ENCODE data around the gene MSI2.

The MSI2 gene

GRCh38 chr17:57524839-57525568 is 268.7 kb downstream of the MSI2 start:
- DNase-seq (ENCODE audit: low read depth in 2 of 2), result no peak

GRCh38 chr17:57527221-57528057 is 271.1 kb downstream of the MSI2 start:
- DNase-seq (ENCODE audit: low read depth in 2 of 2), result no peak

GRCh38 chr17:57528058-57528451 is 271.7 kb downstream of the MSI2 start:
- DNase-seq (ENCODE audit: low read depth in 2 of 2), result no peak

- no peak for DNase-seq (ENCODE audit: low read depth in 2 of 2)
Measured at GRCh38 chr17:57530026-57530425, 273.7 kb downstream of the MSI2 start.

GRCh38 chr17:57530508-57530907 is 274.2 kb downstream of the MSI2 start:
- DNase-seq (ENCODE audit: low read depth in 2 of 2), result no peak

GRCh38 chr17:57531078-57531477 is 274.8 kb downstream of the MSI2 start:
- DNase-seq (ENCODE audit: low read depth in 2 of 2), result no peak

GRCh38 chr17:57531648-57532504 is 275.6 kb downstream of the MSI2 start:
- DNase-seq (ENCODE audit: low read depth in 2 of 2), result no peak

GRCh38 chr17:57532556-57532955 is 276.2 kb downstream of the MSI2 start:
- DNase-seq (ENCODE audit: low read depth in 2 of 2), result no peak

- no peak for DNase-seq (ENCODE audit: low read depth in 2 of 2)
Measured at GRCh38 chr17:57532966-57533365, 276.6 kb downstream of the MSI2 start.

GRCh38 chr17:57533684-57534305 is 277.5 kb downstream of the MSI2 start:
- no peak for DNase-seq (ENCODE audit: low read depth in 2 of 2)

GRCh38 chr17:57534863-57535248 is 278.5 kb downstream of the MSI2 start:
- DNase-seq (ENCODE audit: low read depth in 2 of 2), result no peak

- DNase-seq (ENCODE audit: low read depth in 2 of 2), result no peak
Measured at GRCh38 chr17:57535249-57535966, 279.1 kb downstream of the MSI2 start.

- DNase-seq (ENCODE audit: low read depth in 2 of 2), result no peak
Measured at GRCh38 chr17:57536289-57536688, 280.0 kb downstream of the MSI2 start.

GRCh38 chr17:57536789-57537523 is 280.6 kb downstream of the MSI2 start:
- no peak for DNase-seq (ENCODE audit: low read depth in 2 of 2)

- DNase-seq (ENCODE audit: low read depth in 2 of 2), result no peak
Measured at GRCh38 chr17:57537524-57538410, 281.4 kb downstream of the MSI2 start.

GRCh38 chr17:57538736-57539456 is 282.6 kb downstream of the MSI2 start:
- DNase-seq (ENCODE audit: low read depth in 2 of 2), result no peak

GRCh38 chr17:57539529-57540301 is 283.4 kb downstream of the MSI2 start:
- DNase-seq (ENCODE audit: low read depth in 2 of 2), result no peak

- DNase-seq (ENCODE audit: low read depth in 2 of 2), result no peak
Measured at GRCh38 chr17:57540596-57540995, 284.3 kb downstream of the MSI2 start.

Measured in stimulated activated CD4-positive, alpha-beta T cell treated with anti-CD3 and anti-CD28 coated beads, Interleukin-1b, Interleukin-23, amount 100 ng/mL, for 1 hour (primary cell).